ENCODE data around the gene PDE4A.

DNA sequence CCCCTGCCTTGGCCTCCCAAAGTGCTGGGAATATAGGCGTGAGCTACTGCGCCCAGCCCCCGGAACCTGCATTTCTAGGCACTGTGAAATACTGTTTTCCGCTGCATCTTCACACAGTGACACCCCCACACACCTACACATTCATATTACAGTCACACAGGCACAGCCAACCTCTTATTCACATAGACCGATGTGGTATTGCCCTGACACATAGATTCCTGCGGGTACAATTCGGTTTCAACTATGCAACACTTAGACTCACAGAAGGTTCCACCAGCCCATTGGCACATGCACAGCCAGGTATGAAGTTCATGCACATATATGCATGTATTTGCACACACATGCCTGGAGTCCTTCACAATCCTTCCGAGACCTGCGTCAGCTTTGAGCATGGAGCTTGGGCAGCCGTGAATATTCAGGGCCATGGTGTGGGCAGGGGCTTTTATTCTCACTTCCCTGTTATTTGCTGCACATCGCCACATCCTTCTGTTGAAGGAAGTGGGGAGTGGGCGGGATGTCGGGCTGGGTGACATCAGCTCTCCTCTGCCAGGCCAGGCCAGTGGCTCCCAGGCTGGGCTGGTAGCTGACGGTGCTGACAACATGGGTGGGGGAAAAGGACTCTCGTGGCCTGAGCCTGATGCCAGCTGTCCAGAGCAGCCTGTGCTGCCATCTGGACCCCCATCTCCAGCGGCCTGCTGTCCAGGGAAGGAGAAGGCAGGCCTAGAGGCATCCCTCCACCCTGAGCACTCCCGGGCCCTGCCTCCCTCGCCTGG is 11.6 kb upstream of the PDE4A start:
- TF ChIP-seq FOXK2 (IDR thresholded peaks at IDR 0.05) (no peak), HDGF (IDR thresholded peaks at IDR 0.05; ENCODE audit: borderline replicate concordance) (no peak), ARNT (IDR thresholded peaks at IDR 0.05) (no peak), CTBP1 (IDR thresholded peaks at IDR 0.05; ENCODE audit: borderline replicate concordance) (no peak), ZNF384 (IDR thresholded peaks at IDR 0.05) (no peak), SUZ12 (IDR thresholded peaks at IDR 0.05) (no peak), FOXA1 (IDR thresholded peaks at IDR 0.05) (no peak), ELF4 (IDR thresholded peaks at IDR 0.05) (no peak), FOXM1 (IDR thresholded peaks at IDR 0.05; ENCODE audit: borderline replicate concordance) (no peak), BHLHE40 (IDR thresholded peaks at IDR 0.05; ENCODE audit: borderline replicate concordance) (no peak)
- TF ChIP-seq, protein P1, sequence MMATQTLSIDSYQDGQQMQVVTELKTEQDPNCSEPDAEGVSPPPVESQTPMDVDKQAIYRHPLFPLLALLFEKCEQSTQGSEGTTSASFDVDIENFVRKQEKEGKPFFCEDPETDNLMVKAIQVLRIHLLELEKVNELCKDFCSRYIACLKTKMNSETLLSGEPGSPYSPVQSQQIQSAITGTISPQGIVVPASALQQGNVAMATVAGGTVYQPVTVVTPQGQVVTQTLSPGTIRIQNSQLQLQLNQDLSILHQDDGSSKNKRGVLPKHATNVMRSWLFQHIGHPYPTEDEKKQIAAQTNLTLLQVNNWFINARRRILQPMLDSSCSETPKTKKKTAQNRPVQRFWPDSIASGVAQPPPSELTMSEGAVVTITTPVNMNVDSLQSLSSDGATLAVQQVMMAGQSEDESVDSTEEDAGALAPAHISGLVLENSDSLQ (IDR thresholded peaks at IDR 0.05) = no peak

All from HEK293T (cell line).